CD8-positive, alpha-beta memory T cell (primary cell): Measurements from ENCODE around the gene ZNF750. TPM values are rescaled to one million over a fixed set of nuclear protein-coding genes. Genes with fewer than 3 reads are reported as not detected.

Experiments used
- CTCF ChIA-PET: fragments of 350-600 bp; sonication (Branson Sonifier 250); formaldehyde crosslinking; loops from one replicate; lab custom pipeline; 2021; ENCODE audit warnings: antibody characterized with exemption; lab: Charles Lee
- POLR2A ChIA-PET: fragments of 350-600 bp; sonication (Branson Sonifier 250); formaldehyde crosslinking; loops from one replicate; lab custom pipeline; 2021; ENCODE audit warnings: antibody characterized with exemption; lab: Charles Lee
- DNase-seq, 5 donors: peaks; one replicate each; pipeline versions ENCODE4 v3.0.0 to v3.0.0-alpha.2; 2020 to 2022; ENCODE audit warnings: mixed read lengths in 1 of 5
- H3K27ac ChIP-seq: one replicate; pipeline ENCODE4 v1.7.0; 2013; ENCODE audit warnings: low read depth, mild to moderate bottlenecking, low read length, moderate library complexity
- H3K27me3 ChIP-seq: 2 replicates; pipeline ENCODE4 v1.7.0; 2013; ENCODE audit warnings: low read length, mild to moderate bottlenecking; ENCODE audit not compliant: insufficient read depth, poor library complexity, severe bottlenecking
- H3K36me3 ChIP-seq: 2 replicates; pipeline ENCODE4 v1.7.0; 2013; ENCODE audit warnings: mild to moderate bottlenecking, low read length, moderate library complexity; ENCODE audit not compliant: insufficient read depth
- H3K4me1 ChIP-seq: 2 replicates; pipeline ENCODE4 v1.7.0; 2013; ENCODE audit warnings: mild to moderate bottlenecking, low read length, moderate library complexity; ENCODE audit not compliant: insufficient read depth
- H3K4me3 ChIP-seq: 2 replicates; pipeline ENCODE4 v1.7.0; 2013; ENCODE audit warnings: mild to moderate bottlenecking, low read length
- H3K9me3 ChIP-seq: 2 replicates; pipeline ENCODE4 v1.7.0; 2013; ENCODE audit warnings: mild to moderate bottlenecking, low read length
- H3K27ac Mint-ChIP-seq, 8 donors: one replicate each; pipeline ENCODE4 v1.8.0; 2020 to 2021; ENCODE audit warnings: mixed read lengths in 8 of 8, mild to moderate bottlenecking in 6 of 8, inconsistent platforms in 3 of 8, moderate library complexity in 3 of 8
- H3K27me3 Mint-ChIP-seq, 2 donors: one replicate each; pipeline ENCODE4 v1.8.0; 2020 to 2021; ENCODE audit warnings: mixed read lengths in 2 of 2, mild to moderate bottlenecking in 1 of 2, moderate library complexity in 1 of 2
- H3K36me3 Mint-ChIP-seq, 3 donors: one replicate each; pipeline ENCODE4 v1.8.0; 2020 to 2021; ENCODE audit warnings: mixed read lengths in 3 of 3, inconsistent platforms in 1 of 3, mild to moderate bottlenecking in 1 of 3
- H3K4me1 Mint-ChIP-seq, 3 donors: one replicate each; pipeline ENCODE4 v1.8.0; 2020 to 2021; ENCODE audit warnings: mixed read lengths in 3 of 3, inconsistent platforms in 1 of 3, mild to moderate bottlenecking in 1 of 3
- H3K4me3 Mint-ChIP-seq, 7 donors: one replicate each; pipeline ENCODE4 v1.8.0; 2020 to 2021; ENCODE audit warnings: mixed read lengths in 7 of 7, mild to moderate bottlenecking in 6 of 7, moderate library complexity in 4 of 7, inconsistent platforms in 2 of 7
- H3K9me3 Mint-ChIP-seq, 5 donors: one replicate each; pipeline ENCODE4 v1.8.0; 2020 to 2022; ENCODE audit warnings: mixed read lengths in 5 of 5, mild to moderate bottlenecking in 3 of 5, moderate library complexity in 2 of 5, inconsistent platforms in 1 of 5
- polyA plus RNA-seq: library from polyadenylated mRNA; unstranded; fragments of 300-500 nt; fragmentation: Illumina TruSeq; gene quantifications from one replicate; pipeline ENCODE4 v1.2.3, GENCODE V29; 2021
- total RNA-seq, 2 experiments: library from RNA; stranded (reverse); gene quantifications; one replicate each; pipeline ENCODE4 v1.2.3, GENCODE V29; 2021

Gene ZNF750
- total and polyA plus RNA-seq, 3 experiments from 2014 or later: not detected

DNA sequence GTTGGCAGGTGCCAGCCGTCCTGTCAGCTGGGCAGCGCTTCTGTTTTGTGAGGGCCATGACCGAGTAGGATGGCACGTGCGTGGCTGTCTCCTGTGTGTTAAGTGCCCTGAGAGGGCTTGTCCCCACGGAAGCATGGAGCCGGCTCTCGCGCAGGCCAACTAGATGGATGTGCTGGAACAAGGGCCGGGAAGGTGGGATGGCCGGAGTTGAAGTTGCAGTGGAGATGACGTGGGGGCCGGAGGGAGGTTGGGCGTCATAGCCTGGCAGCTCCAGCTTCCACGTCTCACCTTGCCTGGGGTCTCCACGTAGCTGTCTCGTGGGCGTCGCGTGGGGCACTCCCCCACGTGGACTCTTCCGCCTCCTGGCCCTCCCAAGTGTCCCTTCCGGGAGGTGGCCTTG lies 60.3 kb downstream of the ZNF750 start:
- Mint-ChIP-seq H3K4me3 (no peak overlapping the region), H3K4me1 (peaks cover 32 to 42% (median 42%) of the 10 kb centered on the region in 3 donors), H3K36me3 (peaks cover 0 to 26% (median 6%) of the 10 kb centered on the region in 3 donors), H3K9me3 (no peaks in the 10 kb centered on the region), H3K27ac (no peak overlapping the region), H3K27me3 (peaks cover 0 to 1% of the 10 kb centered on the region in 2 donors)
- Histone ChIP-seq H3K27ac (no peak overlapping the region), H3K27me3 (no peaks in the 10 kb centered on the region), H3K36me3 (peaks cover 13% of the 10 kb centered on the region), H3K4me1 (peaks cover 15% of the 10 kb centered on the region), H3K4me3 (no peak overlapping the region), H3K9me3 (no peaks in the 10 kb centered on the region)
- no peak for DNase-seq
- CTCF ChIA-PET: interaction anchor here (0.7 to 1.2 kb wide), 2 partner anchors 11 to 26 kb away, joined by 3 read pairs; no protein-coding TSS in a partner anchor
- POLR2A ChIA-PET: no interaction called here

Other genes starting within 250 kb of the ZNF750 start
- gene WDR45B, start 191.6 kb downstream of the ZNF750 start, total RNA-seq: 10 to 100 TPM; 49.1 to 50.1 TPM
- 41.9 TPM for gene WDR45B, start 191.6 kb downstream of the ZNF750 start, polyA plus RNA-seq
- gene RAB40B, start 141.3 kb downstream of the ZNF750 start, total RNA-seq: 1 to 10 TPM; 3.2 to 4.0 TPM
- 4.3 TPM for gene RAB40B, start 141.3 kb downstream of the ZNF750 start, polyA plus RNA-seq
- gene FN3KRP, start 123.3 kb downstream of the ZNF750 start, total RNA-seq: 10 to 100 TPM; 39.0 to 39.9 TPM
- gene FN3KRP, start 123.3 kb downstream of the ZNF750 start, polyA plus RNA-seq: 20.7 TPM
- gene FN3K, start 104.4 kb downstream of the ZNF750 start, total RNA-seq: 1 to 10 TPM; 1.3 to 2.3 TPM
- 0.79 TPM for gene FN3K, start 104.4 kb downstream of the ZNF750 start, polyA plus RNA-seq
- gene TBCD, start 88.0 kb downstream of the ZNF750 start, total RNA-seq: 10 to 100 TPM; 79.1 to 83.7 TPM
- gene TBCD, start 88.0 kb downstream of the ZNF750 start, polyA plus RNA-seq: 130 TPM
- gene METRNL, start 239.6 kb upstream of the ZNF750 start, total RNA-seq: 10 to 100 TPM; 22.3 to 22.9 TPM
- gene METRNL, start 239.6 kb upstream of the ZNF750 start, polyA plus RNA-seq: 2.6 TPM